ENCODE results near the gene ZMYND8. TPM values are rescaled to one million over a fixed set of nuclear protein-coding genes. Genes with fewer than 3 reads are reported as not detected.
"Not testable (repeated sequence)": the region's sequence is repeated elsewhere in the genome, so short reads cannot be mapped to it uniquely, and the experiment has no call there.

The ZMYND8 gene
- total RNA-seq, 4 donors from 2014 or later, result 44.6 to 78.6 (median 65.8) TPM

GRCh38 chr20:47389867-47390347 lies 33.4 kb upstream of the ZMYND8 start:
- Histone ChIP-seq H3K4me1 (peaks cover 0 to 2% (median under 1%) of the 10 kb centered on the region in 4 donors), H3K4me3 (no peak overlapping the region), H3K27me3 (no peaks in the 10 kb centered on the region), H3K27ac (replicated peaks in 1 of 4) (no peak overlapping the region), H3K36me3 (no peaks in the 10 kb centered on the region), H3K9me3 (no peaks in the 10 kb centered on the region)
- DNase-seq (ENCODE audit: extremely low spot score), result no peak
- WGBS, result 80% methylated on average over 6 of the region's 6 CpGs
- intact Hi-C loops (cut with DNase I), result no loop called here
- TF ChIP-seq POLR2A (IDR thresholded peaks at IDR 0.05; ENCODE audit: low read depth), result no peak
- no peak for TF ChIP-seq CTCF (IDR thresholded peaks at IDR 0.05)
- TF ChIP-seq POLR2AphosphoS5 (IDR thresholded peaks at IDR 0.05), result no peak
- TF ChIP-seq EP300 (IDR thresholded peaks at IDR 0.05), result no peak

- DNase-seq (ENCODE audit: extremely low spot score); H3K4me3 ChIP-seq; H3K9me3 ChIP-seq; H3K27me3 ChIP-seq; H3K36me3 ChIP-seq: not testable (repeated sequence)
- peaks cover 16 to 23% (median 20%) of the 10 kb centered on the region in 4 donors for H3K4me1 ChIP-seq
- H3K27ac ChIP-seq (replicated peaks in 1 of 4), result peak overlapping the region in 3 of 4 donors; percentile 3 to 76 (median 25)
- WGBS, result 100% methylated on average over 5 of the region's 5 CpGs
- intact Hi-C loops (cut with DNase I), result loop anchor here (2.0 kb wide), 2 partner anchors 113 to 237 kb away; no protein-coding TSS in a partner anchor
Measured at GRCh38 chr20:47385968-47386367, 29.5 kb upstream of the ZMYND8 start.

GRCh38 chr20:47382746-47383415 lies 26.4 kb upstream of the ZMYND8 start:
- H3K4me1 ChIP-seq, result peaks cover 16 to 35% (median 29%) of the 10 kb centered on the region in 4 donors
- TF ChIP-seq EP300 (IDR thresholded peaks at IDR 0.05) (no peak), CTCF (IDR thresholded peaks at IDR 0.05) (no peak), POLR2AphosphoS5 (IDR thresholded peaks at IDR 0.05) (no peak), POLR2A (IDR thresholded peaks at IDR 0.05; ENCODE audit: low read depth) (no peak)
- H3K4me3 ChIP-seq, result no peak overlapping the region
- WGBS, result 96% methylated on average over 5 of the region's 5 CpGs
- intact Hi-C loops (cut with DNase I), result loop anchor here (2.0 kb wide), 1 partner anchor 186 kb away; no protein-coding TSS in a partner anchor
- H3K36me3 ChIP-seq, result no peaks in the 10 kb centered on the region
- no peaks in the 10 kb centered on the region for H3K27me3 ChIP-seq
- H3K27ac ChIP-seq (replicated peaks in 1 of 4), result peak overlapping the region in 1 of 4 donors; percentile 76
- no peaks in the 10 kb centered on the region for H3K9me3 ChIP-seq
- DNase-seq (ENCODE audit: extremely low spot score), result no peak

GRCh38 chr20:47380481-47380880 lies 24.0 kb upstream of the ZMYND8 start:
- Histone ChIP-seq H3K4me3 (no peak overlapping the region), H3K27me3 (no peaks in the 10 kb centered on the region), H3K36me3 (no peaks in the 10 kb centered on the region), H3K27ac (replicated peaks in 1 of 4) (peak overlapping the region in 3 of 4 donors; percentile 50 to 60 (median 58)), H3K4me1 (peaks cover 16 to 35% (median 32%) of the 10 kb centered on the region in 4 donors), H3K9me3 (no peaks in the 10 kb centered on the region)
- WGBS, result 77% methylated on average over 4 of the region's 4 CpGs
- DNase-seq (ENCODE audit: extremely low spot score), result no peak
- intact Hi-C loops (cut with DNase I), result no loop called here
- TF ChIP-seq CTCF (IDR thresholded peaks at IDR 0.05) (no peak), POLR2AphosphoS5 (IDR thresholded peaks at IDR 0.05) (no peak), POLR2A (IDR thresholded peaks at IDR 0.05; ENCODE audit: low read depth) (no peak), EP300 (IDR thresholded peaks at IDR 0.05) (no peak)

- Histone ChIP-seq H3K4me3 (no peak overlapping the region), H3K27me3 (no peaks in the 10 kb centered on the region), H3K27ac (replicated peaks in 1 of 4) (peak overlapping the region in 3 of 4 donors; percentile 50 to 60 (median 58)), H3K36me3 (no peaks in the 10 kb centered on the region), H3K9me3 (no peaks in the 10 kb centered on the region), H3K4me1 (peaks cover 12 to 31% (median 28%) of the 10 kb centered on the region in 4 donors)
- no peak for DNase-seq (ENCODE audit: extremely low spot score)
- intact Hi-C loops (cut with DNase I), result no loop called here
- 77% methylated on average over 15 of the region's 15 CpGs for WGBS
- TF ChIP-seq EP300 (IDR thresholded peaks at IDR 0.05) (no peak), CTCF (IDR thresholded peaks at IDR 0.05) (no peak), POLR2A (IDR thresholded peaks at IDR 0.05; ENCODE audit: low read depth) (no peak), POLR2AphosphoS5 (IDR thresholded peaks at IDR 0.05) (no peak)
Measured at GRCh38 chr20:47379433-47380150, 23.1 kb upstream of the ZMYND8 start.
